Pancreas (tissue), 10 donors: ENCODE data around the gene ARHGAP8. TPM values are rescaled to one million over a fixed set of nuclear protein-coding genes. Genes with fewer than 3 reads are reported as not detected.

Experiments used
- ATAC-seq, 4 donors: fragments of 200-7000 bp; cut with Tn5 transposase; one replicate each; pipeline versions ENCODE4 v1.8.0 to v1.9.1; 2020; ENCODE audit warnings: mild to moderate bottlenecking in 4 of 4, moderate library complexity in 4 of 4
- DNase-seq, 6 donors: peaks; one replicate each; pipeline ENCODE4 v3.0.0-alpha.2; 2020
- FAIRE-seq: peaks from 2 replicates; lab custom pipeline; 2012; peaks lifted over from hg19 to GRCh38; lab: Jason Lieb, UNC
- H3K27ac ChIP-seq, 4 donors: fragments of 200-600 bp; sonication (generic); 1 replicate in 3 of 4; 2 replicates in 1 of 4; pipeline versions ENCODE4 v1.5.0 to v1.8.0; 2020
- H3K27me3 ChIP-seq, 4 donors: fragments of 200-600 bp; one replicate each; pipeline ENCODE4 v1.8.0; 2021
- H3K36me3 ChIP-seq, 3 donors: fragments of 200-600 bp; sonication (generic) in 1 of 3; one replicate each; pipeline versions ENCODE4 v1.5.0 to v1.8.0; 2020 to 2021
- H3K4me1 ChIP-seq, 3 donors: fragments of 200-600 bp; one replicate each; pipeline ENCODE4 v1.8.0; 2021
- H3K4me3 ChIP-seq, 4 donors: fragments of 200-600 bp; sonication (generic) in 2 of 4; one replicate each; pipeline versions ENCODE4 v1.5.0 to v1.8.0; 2020 to 2021
- H3K9me3 ChIP-seq, 4 donors: fragments of 200-600 bp; one replicate each; pipeline ENCODE4 v1.8.0; 2021
- CTCF ChIP-seq, 4 donors: fragments of 200-600 bp; sonication (generic) in 3 of 4; IDR thresholded peaks; one replicate each; pipeline versions ENCODE4 v1.5.0 to v1.8.0; 2021; ENCODE audit warnings: antibody characterized with exemption in 4 of 4
- WGBS, 2 donors: extraction: QIAGEN DNeasy Blood & Tissue Kit; methylation state at CpG; one replicate each; pipeline ENCODE4 v1.1.7; 2013; 5-methylcytosine and 5-hydroxymethylcytosine counted together
- intact Hi-C, 3 donors: fragments of 100-400 bp; cut with DNase I; formaldehyde crosslinking; loops; one replicate each; pipeline versions ENCODE4 v1.11.1 to v1.14.2; 2022
- polyA plus RNA-seq, 2 donors: library from polyadenylated mRNA; stranded (reverse); fragments of 200-250 nt; gene quantifications; one replicate each; pipeline ENCODE4 v1.2.3, GENCODE V29; 2013
- total RNA-seq, 6 donors: library from RNA; stranded (reverse); fragmentation: NEBNext Ultra II Directional in 4 of 6; extraction: Animal tissue kit (Norgen Biotek cat#: 25700) in 4 of 6; gene quantifications; one replicate each; pipeline versions ENCODE4 v1.2.1 to v1.2.4, GENCODE V29; 2021 to 2023
- donor health status: healthy with polysubstance abuse.
- donor health status: DM: no; HTN: no; CAD: no; lungs with moderate emphysema.
- donor health status: DM: no; HTN: no; CAD: no.
- donor health status: control.
- donor health status: control.
- donor health status: Bipolar disorder and iron deficiency.
- donor health status: DM: yes; HTN: yes; CAD: no.
- donor health status: DM: no; HTN: no; CAD: no.
- donor health status: DM: no; HTN: no; CAD: no.
- donor health status: DM: yes; HTN: yes; CAD: no.

The ARHGAP8 gene
- total and polyA plus RNA-seq, 8 donors = 8.6 to 59.2 (median 15.1) TPM

GRCh38 chr22:44878483-44879300, 126.3 kb downstream of the ARHGAP8 start:
- DNase-seq (peak in 2 of 6 donors; percentile 18 to 30), ATAC-seq (no peak), FAIRE-seq (no peak)
- TF ChIP-seq CTCF (IDR thresholded peaks at IDR 0.05) = no peak
- Histone ChIP-seq H3K9me3 (no peaks in the 10 kb centered on the region), H3K4me3 (no peak overlapping the region), H3K27ac (no peak overlapping the region), H3K36me3 (no peaks in the 10 kb centered on the region), H3K27me3 (no peaks in the 10 kb centered on the region), H3K4me1 (no peaks in the 10 kb centered on the region)
- WGBS, 2 donors = 61 to 72% methylated on average over 13 to 14 of the region's 14 CpGs
- intact Hi-C loops = no loop called here

- WGBS, 2 donors = 78 to 87% methylated on average over 12 of the region's 12 CpGs
- ATAC-seq = no peak
- FAIRE-seq = no peak
These were observed 126.9 kb downstream of the ARHGAP8 start for GRCh38 chr22:44879301-44879680.

GRCh38 chr22:44880610-44881290, 128.4 kb downstream of the ARHGAP8 start:
- H3K27me3 ChIP-seq = no peaks in the 10 kb centered on the region
- FAIRE-seq (no peak), ATAC-seq (no peak), DNase-seq (peak in 1 of 6 donors; percentile 43)
- H3K9me3 ChIP-seq = no peaks in the 10 kb centered on the region
- intact Hi-C loops = no loop called here
- no peaks in the 10 kb centered on the region for H3K4me1 ChIP-seq
- H3K4me3 ChIP-seq = no peak overlapping the region
- H3K27ac ChIP-seq = no peak overlapping the region
- whole genome bisulfite sequencing, 2 donors = 72 to 79% methylated on average over 19 of the region's 19 CpGs
- no peaks in the 10 kb centered on the region for H3K36me3 ChIP-seq
- TF ChIP-seq CTCF (IDR thresholded peaks at IDR 0.05) = no peak

More at GRCh38 chr22:44879301-44879680, 126.9 kb downstream of the ARHGAP8 start:
- TF ChIP-seq CTCF (IDR thresholded peaks at IDR 0.05) = no peak
- DNase-seq = peak in 2 of 6 donors; percentile 29 to 30
- intact Hi-C loops = no loop called here
- Histone ChIP-seq H3K4me3 (no peak overlapping the region), H3K9me3 (no peaks in the 10 kb centered on the region), H3K36me3 (no peaks in the 10 kb centered on the region), H3K4me1 (no peaks in the 10 kb centered on the region), H3K27me3 (no peaks in the 10 kb centered on the region), H3K27ac (no peak overlapping the region)

GRCh38 chr22:44881624-44882023, 129.2 kb downstream of the ARHGAP8 start:
- intact Hi-C loops = no loop called here
- Histone ChIP-seq H3K27me3 (no peaks in the 10 kb centered on the region), H3K4me3 (no peak overlapping the region), H3K27ac (no peak overlapping the region), H3K4me1 (no peaks in the 10 kb centered on the region), H3K36me3 (no peaks in the 10 kb centered on the region), H3K9me3 (no peaks in the 10 kb centered on the region)
- FAIRE-seq (no peak), DNase-seq (peak in 2 of 6 donors; percentile 12 to 36), ATAC-seq (no peak)
- TF ChIP-seq CTCF (IDR thresholded peaks at IDR 0.05) = no peak
- 69 to 82% methylated on average over 23 to 24 of the region's 24 CpGs for WGBS, 2 donors
